NCI-H1048 (cell line): ENCODE results near the gene TMEM59.
"Not testable (repeated sequence)": the region's sequence is repeated elsewhere in the genome, so short reads cannot be mapped to it uniquely, and the experiment has no call there.

Experiments
- DNase-seq: peaks from one replicate; lab custom pipeline; 2025; lab: John Stamatoyannopoulos, UW

Gene TMEM59

DNA sequence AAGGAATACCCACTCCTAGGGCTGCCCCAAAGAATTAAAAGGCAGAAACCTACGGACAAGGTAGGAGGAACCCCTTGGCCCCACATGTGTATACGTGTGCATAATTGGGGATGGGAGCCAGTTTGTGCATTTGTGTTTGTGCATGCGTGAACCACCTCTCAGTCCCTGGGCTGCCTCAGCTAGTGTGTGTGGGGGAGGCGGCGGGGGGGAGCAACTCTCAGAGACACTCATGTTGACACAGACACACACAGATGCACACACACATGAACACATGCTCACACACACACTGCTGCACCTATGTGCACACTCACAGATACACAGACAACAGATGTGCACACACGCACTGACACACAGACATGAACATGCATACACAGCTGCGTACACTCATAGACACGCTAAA lies 40.1 kb downstream of the TMEM59 start:
- no peak for DNase-seq

DNA sequence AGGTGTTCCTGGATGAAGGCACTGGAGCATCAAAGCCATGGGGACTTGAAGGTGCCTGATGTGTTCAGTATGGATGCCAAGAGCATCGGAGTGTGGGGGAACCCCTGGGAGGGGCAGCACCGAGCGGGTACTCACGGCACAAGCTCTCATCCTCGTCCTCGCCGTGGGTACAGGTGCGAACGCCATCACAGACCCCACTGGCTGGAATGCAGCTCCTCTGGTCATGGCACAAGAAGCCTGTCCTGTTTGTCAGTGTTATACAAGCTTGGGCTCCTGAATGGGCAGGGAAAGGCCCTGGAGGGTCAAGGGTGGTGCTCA lies 41.0 kb downstream of the TMEM59 start:
- DNase-seq: no peak

DNA sequence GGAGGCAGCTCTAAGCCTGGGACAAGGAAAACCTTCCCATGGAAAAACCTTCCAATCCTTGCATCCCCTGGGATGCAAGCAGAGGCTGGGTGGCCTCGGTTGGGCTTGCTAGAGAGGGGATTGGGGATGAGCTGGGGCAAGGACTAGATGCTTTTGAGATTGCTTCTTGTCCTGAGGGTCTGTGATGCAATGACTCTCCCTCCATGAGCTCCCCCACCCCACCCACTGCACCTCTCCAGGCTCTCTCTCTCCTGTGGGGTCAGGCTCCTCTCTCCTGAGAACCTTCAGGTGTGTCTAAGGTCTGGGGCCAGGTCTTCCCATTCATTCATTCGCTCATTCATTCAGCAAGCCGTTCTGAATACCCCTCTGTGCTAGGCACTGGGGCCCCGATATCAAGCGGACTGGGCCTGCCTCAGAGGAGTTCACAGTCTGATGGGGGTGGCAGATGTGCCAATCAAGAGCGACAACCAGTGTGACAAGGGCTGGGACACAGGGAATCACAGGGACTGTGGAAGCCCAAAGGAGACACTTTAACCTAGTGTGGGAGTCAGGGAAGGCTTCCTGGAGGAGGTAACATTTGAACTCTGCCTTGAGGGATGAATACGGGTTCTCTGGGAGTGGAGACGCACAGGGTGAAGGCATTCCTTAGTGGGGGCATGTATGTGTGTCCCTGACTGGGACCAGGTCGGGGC lies 41.5 kb downstream of the TMEM59 start:
- no peak for DNase-seq

DNA sequence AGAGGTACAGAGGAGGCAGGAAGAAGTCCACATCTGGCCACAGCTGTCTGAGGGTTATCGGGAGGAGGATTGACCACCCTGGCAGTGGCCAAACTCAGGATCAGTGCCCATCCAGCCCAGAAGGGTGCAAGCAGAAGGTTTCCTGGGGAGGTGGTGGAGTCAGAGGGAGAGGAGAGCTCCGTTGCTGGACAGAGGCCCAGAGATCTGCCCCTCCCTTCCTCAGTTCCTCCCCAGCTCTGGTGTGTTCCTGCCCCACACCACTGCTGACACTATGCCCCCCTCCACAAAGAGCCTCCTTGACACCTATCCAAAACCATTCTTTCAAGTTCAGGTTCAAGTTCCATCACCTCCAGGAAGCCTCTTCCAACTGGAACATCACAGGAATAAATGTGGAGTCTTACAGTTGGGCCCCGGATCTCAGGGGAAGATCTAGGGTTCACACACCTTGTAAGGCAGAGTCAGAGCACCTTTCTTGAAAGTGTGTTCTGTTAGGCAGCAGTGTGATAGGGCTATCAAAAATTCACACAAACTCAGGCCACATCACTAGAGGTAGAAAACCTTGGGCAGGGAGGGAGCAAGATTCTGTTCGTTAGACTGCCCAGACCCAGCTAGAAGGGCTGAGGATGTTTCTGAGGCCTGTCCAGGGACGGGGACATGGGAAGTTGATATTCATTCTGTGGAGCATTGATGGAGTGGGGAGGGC lies 42.4 kb downstream of the TMEM59 start:
- DNase-seq: no peak

DNA sequence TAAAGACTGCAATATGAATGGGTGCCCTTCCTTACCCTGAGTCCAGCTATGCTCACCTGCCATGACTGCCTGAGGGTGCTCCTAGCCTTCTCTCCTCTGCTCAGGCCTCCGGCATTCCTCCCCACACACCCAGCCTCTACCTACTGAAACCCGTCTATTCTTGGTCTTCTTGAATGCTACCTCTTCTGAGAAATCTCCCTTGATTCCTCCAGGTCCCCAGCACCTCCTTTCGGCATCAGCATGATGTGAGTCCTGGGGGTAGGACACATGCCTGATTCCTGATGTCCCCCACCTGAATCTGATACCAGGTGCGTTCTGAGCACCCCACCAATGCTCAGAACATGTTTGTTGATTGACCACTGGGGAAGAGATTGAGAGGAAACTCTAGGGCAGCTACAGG lies 43.6 kb downstream of the TMEM59 start:
- no peak for DNase-seq

DNA sequence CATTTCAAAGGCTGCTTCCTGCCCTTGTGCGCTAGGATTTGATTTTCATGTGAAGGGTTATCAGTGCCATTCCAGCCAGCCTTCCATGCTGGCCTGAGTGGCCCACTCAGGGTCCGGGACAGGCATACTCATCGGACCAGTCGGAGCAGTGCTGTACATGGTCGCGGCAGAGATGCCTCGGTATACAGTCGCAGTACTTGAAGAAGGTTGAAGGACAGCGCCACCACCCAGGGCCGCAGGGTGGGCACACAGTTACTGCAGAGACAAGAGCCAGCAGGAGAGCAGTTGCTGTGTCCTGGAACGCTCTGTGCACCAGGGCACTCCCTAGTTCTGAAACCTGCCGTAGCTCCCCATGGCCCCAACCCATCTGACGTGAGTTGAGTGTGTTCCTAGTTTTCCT lies 44.1 kb downstream of the TMEM59 start:
- no peak for DNase-seq

DNA sequence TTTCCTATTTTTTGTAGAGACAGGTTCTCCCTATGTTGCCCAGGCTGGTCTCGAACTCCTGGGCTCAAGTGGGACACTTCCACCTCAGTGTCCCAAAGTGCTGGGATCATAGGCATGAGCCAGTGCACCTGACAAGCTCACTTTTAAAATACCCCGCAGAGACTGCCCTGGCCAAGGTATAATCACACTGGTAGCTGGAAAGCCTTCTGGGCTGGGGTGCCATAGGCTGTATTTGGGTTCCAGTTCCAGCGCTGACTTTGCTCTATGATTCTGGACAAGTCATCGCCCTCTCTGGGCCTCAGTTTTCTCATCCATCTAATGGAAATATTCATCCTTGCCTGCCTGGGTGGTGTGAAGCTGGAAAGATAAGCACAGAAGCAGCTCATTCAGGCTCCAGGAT lies 45.4 kb downstream of the TMEM59 start:
- no peak for DNase-seq

DNA sequence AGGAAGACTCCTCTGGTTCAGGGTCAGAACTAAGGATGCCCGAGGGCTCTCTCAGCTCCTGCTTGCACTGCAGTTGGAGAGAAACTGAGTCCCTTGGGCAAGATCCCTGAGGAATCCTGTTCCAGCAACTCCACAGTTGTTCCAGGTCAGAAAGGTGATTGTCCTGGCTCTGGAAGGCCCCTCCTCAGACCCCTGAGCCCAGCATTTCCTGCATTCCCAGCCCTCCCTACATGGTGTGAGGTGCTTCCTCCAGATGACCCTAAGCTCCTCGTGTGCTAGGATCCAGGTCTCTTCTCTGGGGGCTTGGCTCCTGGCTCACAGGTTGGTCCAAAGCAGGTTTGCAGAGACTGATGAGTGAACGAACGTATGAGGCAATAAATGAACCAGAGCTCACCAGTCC lies 46.5 kb downstream of the TMEM59 start:
- DNase-seq: no peak

DNA sequence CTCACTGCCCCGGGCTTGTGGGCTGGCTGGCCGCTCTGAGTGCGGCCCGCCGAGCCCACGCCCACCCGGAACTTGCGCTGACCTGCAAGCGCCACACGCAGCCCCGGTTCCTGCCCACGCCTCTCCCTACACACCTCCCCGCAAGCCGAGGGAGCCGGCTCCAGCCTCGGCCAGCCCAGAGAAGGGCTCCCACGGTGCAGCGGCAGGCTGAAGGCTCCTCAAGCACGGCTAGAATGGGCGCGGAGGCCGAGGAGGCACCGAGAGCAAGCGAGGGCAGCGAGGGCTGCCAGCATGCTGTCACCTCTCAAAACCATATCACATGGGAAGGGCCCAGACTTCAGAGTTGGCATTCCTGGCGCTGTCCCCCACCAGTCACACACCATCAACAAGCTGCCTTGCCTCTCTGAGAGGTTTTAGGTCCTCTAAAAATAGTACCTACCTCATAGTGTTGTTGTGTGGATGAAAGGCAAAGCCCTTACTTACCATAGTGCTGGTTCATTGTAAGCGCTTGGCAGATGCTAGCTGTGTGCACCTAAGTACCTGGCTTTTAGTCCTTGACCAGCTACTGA lies 48.4 kb downstream of the TMEM59 start:
- no peak for DNase-seq

DNA sequence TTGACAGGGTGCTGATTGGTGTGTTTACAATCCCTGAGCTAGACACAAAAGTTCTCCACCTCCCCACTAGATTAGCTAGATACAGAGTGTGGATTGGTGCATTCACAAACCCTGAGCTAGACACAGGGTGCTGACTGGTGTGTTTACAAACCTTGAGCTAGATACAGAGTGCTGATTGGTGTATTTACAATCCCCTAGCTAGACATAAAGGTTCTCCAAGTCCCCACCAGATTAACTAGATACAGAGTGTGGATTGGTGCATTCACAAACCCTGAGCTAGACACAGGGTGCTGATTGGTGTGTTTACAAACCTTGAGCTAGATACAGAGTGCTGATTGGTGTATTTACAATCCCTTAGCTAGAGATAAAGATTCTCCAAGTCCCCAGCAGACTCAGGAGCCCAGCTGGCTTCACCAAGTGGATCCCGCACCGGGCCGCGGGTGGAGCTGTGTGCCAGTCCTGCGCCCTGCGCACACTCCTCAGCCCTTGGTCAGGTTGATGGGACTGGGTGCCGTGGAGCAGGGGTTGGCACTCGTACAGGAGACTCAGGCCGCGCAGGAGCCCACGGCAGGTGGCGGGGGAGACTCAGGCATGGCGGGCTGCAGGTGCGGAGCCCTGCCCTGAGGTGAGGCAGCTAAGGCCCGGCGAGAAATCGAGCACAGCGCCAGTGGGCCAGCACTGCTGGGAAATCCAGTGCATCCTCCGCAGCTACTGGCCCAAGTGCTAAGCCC lies 49.1 kb downstream of the TMEM59 start:
- DNase-seq: not testable (repeated sequence)

DNA sequence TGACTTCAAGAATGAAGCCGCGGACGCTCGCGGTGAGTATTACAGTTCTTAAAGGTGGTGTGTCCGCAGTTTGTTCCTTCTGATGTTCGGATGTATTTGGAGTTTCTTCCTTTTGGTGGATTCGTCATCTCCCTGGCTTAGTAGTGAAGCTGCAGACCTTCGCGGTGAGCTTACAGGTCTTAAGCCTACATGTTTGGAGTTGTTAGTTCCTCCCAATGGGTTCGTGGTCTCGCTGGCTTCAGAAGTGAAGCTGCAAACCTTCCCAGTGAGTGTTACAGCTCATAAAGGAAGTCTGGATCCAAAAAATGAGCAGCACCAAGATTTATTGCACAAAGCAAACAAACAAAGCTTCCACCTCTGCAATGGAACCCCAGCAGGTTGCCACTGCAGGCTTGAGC lies 49.8 kb downstream of the TMEM59 start:
- DNase-seq: no peak

DNA sequence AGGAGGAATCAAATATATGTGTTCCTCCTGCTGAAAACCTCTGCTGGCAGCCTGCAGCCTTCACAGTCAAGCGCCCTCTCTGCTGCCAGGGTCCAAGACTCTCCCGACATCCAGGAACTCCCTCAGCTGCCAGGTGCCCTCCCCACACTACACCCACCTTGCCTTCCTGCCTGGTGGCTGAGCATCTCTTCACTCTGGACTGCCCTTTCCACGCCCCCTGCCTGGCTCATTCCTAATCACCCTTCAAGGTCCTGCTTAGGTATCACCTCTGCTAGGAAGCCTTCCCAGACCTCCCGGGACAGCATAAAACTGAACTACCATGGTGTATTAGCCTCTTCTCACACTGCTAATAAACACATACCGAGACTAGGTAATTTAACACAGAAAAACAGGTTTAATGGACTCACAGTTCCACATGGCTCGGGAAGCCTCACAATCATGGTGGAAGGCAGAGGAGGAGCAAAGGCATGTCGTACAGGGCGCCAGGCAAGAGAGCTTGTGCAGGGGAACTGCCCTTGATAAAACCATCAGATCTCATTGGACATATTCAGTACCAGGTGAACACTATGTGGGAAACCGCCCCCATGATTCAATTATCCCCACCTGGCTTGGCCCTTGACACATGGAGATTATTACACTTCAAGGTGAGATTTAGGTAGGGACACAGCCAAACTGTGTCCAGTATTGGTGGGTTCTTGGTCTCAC lies 50.3 kb downstream of the TMEM59 start:
- DNase-seq: no peak

DNA sequence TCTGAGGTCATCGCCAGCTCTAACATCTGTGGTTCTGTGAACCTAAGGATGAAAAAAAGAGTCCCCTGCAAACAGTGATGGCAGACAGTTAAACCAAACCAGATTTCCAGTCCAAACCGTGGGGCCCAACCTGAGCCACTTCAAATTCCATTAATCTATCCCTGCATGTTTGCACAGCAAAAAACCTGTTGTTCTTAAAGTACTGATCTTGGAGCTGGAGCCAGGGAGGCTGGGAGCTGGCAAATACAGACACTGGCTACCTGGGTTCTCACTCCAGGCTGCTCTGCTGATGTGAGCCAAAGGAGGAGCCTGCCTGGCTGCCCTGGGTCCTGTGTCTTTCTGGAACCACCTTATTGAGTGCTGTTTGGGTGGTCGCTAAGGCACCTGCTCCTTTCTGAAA lies 51.4 kb downstream of the TMEM59 start:
- DNase-seq: no peak

DNA sequence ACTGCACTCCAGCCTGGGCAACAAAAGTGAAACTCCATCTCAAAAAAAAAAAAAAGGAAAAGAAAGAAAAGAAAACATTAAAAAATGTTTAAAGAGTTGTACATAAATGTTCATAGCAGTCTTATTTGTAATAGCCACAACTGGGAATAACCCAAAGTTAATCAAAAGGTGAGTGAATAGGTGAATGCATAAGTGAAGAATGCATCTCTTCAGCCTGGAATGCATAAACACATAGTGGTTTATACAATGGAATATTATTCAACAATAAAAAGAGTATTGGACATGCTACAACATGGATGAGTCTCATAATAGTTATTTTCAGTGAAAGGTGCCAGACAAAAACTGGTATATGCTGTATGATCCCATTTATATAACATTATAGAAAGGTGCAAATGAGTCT lies 53.1 kb downstream of the TMEM59 start:
- no peak for DNase-seq

DNA sequence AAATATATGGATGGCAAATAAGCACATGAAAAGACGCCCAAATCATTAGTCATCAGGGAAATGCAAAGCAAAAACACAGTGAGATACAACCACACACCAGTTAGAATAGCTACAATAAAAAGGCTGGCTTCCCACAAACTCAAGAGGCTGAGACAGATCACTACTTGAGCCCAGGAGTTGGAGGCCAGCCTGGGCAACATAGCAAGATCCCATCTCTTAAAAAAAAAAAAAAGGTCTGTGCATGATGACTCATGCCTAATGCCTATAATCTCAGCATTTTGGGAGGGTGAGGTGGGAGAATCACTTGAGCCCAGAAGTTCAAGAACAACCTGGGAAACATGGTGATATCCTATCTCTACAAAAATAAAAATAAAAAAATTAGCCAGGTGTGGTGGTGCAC lies 54.8 kb downstream of the TMEM59 start:
- no peak for DNase-seq

DNA sequence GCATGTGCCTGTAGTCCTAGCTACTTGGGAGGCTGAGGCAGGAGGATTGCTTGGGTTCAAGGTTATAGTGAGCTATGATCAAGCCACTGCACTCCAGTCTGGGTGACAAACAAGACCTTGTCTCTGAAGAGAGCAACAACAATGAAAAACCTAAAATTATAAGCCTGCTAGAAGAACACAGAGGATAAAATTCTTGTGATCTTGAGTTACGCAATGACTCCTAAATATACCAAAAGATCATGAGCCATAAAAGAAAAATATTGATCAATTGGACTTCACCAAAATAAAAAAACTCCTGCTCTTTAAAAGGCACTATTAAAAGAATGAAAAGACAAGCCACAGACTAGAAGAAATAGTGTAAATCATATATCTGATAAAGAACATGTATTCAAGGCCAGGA lies 57.3 kb downstream of the TMEM59 start:
- DNase-seq: no peak

DNA sequence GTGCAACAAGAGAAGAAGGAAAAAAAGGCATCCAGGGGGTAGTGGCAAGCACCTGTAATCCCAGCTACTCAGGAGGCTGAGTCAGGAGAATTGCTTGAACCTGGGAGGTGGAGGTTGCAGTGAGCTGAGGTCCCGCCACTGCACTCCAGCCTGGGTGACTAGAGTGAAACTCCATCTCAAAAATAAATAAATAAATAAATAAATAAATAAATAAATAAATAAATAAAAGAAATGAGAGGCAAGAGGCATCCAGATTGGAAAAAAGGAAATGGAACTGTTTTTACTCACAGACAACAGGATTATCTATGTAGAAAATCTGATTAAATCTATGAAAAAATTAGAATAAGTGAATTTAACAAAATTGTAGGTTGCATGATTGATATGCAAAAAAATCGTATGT lies 58.5 kb downstream of the TMEM59 start:
- not testable (repeated sequence) for DNase-seq

DNA sequence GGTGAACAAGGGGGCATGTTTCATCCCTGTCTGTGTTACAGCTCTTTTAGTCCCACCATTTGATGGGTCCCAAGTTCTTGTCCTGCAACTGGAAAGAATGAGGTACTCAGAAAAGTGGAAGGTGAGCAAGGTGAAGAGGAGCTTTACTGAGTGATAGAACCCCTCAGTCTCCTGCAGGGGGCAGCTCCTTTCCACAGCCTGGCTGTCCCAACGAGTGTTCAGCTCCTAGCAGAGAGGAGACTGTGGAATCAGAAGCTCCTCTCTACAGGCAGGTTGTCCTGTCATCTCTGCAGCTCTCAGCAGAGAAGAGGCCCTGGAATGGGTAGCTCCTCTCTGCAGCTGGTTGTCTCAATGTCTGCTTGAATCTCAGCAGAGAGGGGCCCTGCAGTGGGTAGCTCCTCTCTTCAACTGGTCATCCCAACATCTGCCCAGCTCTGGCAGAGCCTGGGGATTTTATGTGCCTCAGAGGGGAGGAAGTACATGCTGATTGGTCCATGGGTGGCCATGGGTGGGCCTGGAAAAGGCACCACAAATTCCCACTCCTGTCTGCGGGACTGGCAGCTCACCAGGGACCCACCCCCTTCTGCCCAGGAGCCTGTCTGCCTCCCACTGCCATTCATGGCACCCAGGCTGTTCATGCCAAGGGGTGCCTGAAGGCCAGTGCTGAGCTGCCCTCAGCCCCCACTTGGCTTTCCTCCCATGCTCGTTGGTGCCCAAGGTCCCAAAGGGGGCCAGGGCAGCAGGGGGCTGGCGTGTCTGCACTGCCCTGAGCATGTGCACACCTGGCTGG lies 60.7 kb downstream of the TMEM59 start:
- no peak for DNase-seq

DNA sequence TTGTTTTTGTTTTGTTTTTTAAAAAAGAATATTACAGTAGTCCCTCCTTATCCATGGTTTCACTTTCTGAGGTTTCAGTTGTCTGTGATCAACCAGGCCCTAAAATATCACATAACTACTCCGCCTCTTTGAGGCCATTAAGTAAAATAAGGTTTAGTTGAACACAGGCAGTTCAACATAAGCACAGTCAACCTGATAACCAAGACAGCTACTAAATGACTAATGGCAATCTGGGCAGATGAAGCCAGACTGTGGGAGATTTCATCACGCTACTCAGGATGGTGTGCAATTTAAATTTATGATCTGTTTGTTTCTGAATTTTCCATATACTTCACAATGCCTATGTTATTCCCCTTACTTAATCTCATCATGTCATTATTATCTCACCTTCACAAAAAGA lies 65.1 kb downstream of the TMEM59 start:
- DNase-seq: no peak

DNA sequence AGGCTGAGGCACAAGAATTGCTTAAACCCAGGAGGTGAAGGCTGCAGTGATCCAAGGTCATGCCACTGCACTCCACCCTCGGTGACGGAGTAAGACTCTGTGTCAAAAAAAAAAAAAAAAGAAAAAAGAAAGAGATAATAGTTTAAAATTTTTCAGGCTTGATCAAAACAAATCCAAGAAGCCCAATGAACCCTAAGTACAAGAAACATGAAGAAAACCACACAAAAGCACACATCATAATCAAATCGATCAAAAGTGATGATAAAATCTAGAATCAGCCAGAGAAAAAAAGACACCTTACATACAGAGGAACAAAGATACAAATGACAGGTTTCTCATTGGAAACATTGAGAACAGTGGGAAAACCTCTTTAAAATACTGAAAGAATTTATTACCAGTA lies 66.5 kb downstream of the TMEM59 start:
- no peak for DNase-seq

DNA sequence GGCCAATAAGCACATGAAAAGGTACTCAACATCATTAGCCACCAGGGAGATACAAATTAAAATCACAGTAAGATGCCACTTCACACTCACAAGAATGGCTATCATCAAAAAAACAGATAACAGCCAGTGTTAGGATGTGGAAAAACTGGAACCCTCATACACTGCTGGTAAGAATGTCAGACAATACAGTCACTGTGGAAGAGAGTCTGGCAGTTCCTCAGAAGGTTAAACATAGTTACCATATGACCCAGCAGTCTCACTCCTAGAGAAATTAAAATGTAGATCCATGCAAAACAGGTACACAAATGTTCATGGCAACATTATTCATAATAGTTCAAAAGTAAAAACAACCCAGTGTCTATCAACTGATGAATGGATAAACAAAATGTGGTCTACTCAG lies 68.3 kb downstream of the TMEM59 start:
- DNase-seq: no peak

DNA sequence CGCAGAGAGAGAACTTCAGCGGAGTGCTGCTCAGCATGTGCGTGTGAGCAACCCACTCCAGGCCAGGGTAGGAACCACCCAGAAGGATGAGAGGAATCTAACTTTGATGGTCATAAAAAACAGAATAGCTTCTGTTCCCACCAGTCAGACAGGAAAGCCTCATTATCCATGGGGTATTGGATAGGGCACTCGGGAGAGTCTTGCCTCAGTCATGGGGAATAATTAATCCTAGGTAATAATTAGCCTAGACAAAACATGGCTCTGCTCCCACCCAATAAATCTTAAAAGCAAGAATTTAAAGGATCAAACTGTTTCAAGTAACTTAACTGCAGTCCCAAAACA lies 70.3 kb downstream of the TMEM59 start:
- no peak for DNase-seq
